Endothelial cell (in vitro differentiated cells): ENCODE results near the gene AOC1. TPM values are rescaled to one million over a fixed set of nuclear protein-coding genes. Genes with fewer than 3 reads are reported as not detected.

Experiments
- DNase-seq: peaks from one replicate; pipeline ENCODE4 v3.0.0; 2021; ENCODE audit warnings: low spot score
- H3K27ac Mint-ChIP-seq: one replicate; pipeline ENCODE4 v1.8.0; 2021; ENCODE audit warnings: mixed read lengths, inconsistent platforms; ENCODE audit not compliant: unreplicated experiment
- H3K27me3 Mint-ChIP-seq: one replicate; pipeline ENCODE4 v1.8.0; 2021; ENCODE audit warnings: mild to moderate bottlenecking, moderate library complexity, mixed read lengths, inconsistent platforms; ENCODE audit not compliant: unreplicated experiment
- H3K36me3 Mint-ChIP-seq: one replicate; pipeline ENCODE4 v1.8.0; 2021; ENCODE audit warnings: mild to moderate bottlenecking, low read depth, mixed read lengths, inconsistent platforms; ENCODE audit not compliant: unreplicated experiment
- H3K4me1 Mint-ChIP-seq: one replicate; pipeline ENCODE4 v1.8.0; 2021; ENCODE audit warnings: mild to moderate bottlenecking, mixed read lengths, inconsistent platforms; ENCODE audit not compliant: unreplicated experiment
- H3K4me3 Mint-ChIP-seq: one replicate; pipeline ENCODE4 v1.8.0; 2021; ENCODE audit warnings: mild to moderate bottlenecking, mixed read lengths, inconsistent platforms; ENCODE audit not compliant: unreplicated experiment
- H3K9me3 Mint-ChIP-seq: one replicate; pipeline ENCODE4 v1.8.0; 2021; ENCODE audit warnings: mixed read lengths, inconsistent platforms; ENCODE audit not compliant: unreplicated experiment
- total RNA-seq: library from RNA; stranded (reverse); fragmentation: NEBNext Ultra II Directional; extraction: Animal tissue kit (Norgen Biotek cat#: 25700); gene quantifications from one replicate; pipeline ENCODE4 v1.2.1, GENCODE V29; 2021; ENCODE audit not compliant: unreplicated experiment
- TF ChIP-seq, protein P1 (sequence below): fragments of 200-600 bp; sonication (generic); IDR thresholded peaks from one replicate; pipeline ENCODE4 v1.5.0; 2021; ENCODE audit warnings: antibody characterized with exemption; ENCODE audit not compliant: unreplicated experiment

Gene AOC1
- total RNA-seq, 1 donor from 2014 or later, result 0.41 TPM

DNA sequence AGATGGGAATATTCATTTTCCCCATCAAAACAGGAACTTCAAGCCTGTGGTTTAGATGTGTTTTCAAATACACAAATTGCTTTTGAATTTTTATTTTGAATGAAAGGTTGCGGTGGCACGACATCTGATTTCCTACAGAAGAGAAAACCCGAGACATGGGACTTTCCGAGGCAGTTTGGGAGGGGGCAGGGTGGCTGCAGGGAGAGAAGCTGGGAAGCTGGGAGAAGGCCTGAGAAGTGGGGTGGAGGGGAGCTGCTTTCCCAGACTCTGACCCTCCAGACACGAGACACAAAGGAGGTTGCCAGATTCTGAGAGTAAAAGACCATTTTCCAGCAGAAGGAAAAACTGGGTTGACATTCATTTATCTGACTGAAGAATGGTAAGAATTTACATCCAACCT is 32.2 kb upstream of the AOC1 start:
- no peaks in the 10 kb centered on the region for H3K4me1 Mint-ChIP-seq
- no peak for DNase-seq
- H3K27me3 Mint-ChIP-seq, result peaks cover 1% of the 10 kb centered on the region
- H3K36me3 Mint-ChIP-seq, result no peaks in the 10 kb centered on the region
- H3K9me3 Mint-ChIP-seq, result no peaks in the 10 kb centered on the region
- no peak overlapping the region for H3K27ac Mint-ChIP-seq
- TF ChIP-seq, protein P1, sequence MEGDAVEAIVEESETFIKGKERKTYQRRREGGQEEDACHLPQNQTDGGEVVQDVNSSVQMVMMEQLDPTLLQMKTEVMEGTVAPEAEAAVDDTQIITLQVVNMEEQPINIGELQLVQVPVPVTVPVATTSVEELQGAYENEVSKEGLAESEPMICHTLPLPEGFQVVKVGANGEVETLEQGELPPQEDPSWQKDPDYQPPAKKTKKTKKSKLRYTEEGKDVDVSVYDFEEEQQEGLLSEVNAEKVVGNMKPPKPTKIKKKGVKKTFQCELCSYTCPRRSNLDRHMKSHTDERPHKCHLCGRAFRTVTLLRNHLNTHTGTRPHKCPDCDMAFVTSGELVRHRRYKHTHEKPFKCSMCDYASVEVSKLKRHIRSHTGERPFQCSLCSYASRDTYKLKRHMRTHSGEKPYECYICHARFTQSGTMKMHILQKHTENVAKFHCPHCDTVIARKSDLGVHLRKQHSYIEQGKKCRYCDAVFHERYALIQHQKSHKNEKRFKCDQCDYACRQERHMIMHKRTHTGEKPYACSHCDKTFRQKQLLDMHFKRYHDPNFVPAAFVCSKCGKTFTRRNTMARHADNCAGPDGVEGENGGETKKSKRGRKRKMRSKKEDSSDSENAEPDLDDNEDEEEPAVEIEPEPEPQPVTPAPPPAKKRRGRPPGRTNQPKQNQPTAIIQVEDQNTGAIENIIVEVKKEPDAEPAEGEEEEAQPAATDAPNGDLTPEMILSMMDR, result no peak
- no peak overlapping the region for H3K4me3 Mint-ChIP-seq

DNA sequence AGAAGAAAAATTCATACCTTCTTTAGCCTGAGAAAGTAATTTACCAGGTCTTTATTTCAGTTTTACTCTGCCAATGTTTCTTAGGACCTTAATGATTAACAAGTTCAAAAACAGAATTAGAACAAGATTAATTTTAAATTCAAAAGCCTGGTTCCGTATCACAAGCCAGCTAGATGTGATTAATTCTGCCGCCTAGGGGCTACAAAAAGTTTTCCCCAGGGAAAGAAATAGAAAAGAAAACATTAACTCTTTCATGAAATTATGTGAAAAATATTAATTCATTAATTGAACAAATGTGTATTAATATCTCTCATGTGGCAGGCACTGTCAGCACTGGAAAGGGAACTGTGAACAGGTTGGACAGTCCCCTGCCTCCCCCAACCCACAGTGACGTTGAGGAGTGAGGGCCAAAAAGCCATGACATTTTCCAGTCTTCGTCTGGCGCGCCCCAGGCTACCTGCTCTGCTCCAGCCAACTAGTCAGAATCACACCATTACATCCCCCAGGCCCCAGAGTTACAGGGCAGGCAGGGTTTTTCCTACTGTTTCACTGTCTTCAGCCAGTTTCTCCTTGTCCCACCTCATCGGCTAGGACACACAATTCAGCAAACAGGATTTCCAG is 31.6 kb upstream of the AOC1 start:
- Mint-ChIP-seq H3K9me3 (no peaks in the 10 kb centered on the region), H3K36me3 (peaks cover 1% of the 10 kb centered on the region), H3K27ac (no peak overlapping the region), H3K4me1 (no peaks in the 10 kb centered on the region), H3K4me3 (no peak overlapping the region), H3K27me3 (peaks cover 1% of the 10 kb centered on the region)
- DNase-seq, result no peak
- TF ChIP-seq, protein P1, result no peak

DNA sequence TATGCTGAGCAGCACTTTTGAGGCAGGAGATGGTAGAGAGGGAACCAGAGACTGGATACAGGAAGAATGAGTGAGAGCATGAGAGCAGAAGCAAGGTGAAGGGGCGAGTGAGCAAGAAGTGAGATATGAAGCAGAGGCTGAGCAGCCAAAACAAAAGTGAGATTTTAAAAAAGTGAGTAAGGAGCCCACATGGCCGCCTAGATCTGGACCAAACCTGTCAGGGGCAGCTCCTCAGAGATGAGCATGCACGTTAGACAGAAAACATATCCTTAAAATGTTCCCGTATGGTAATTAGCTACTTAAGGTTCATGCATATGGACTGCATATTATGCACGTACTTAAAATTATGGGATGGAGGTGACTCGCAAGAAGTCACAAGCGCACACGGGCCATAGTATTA is 29.3 kb upstream of the AOC1 start:
- Mint-ChIP-seq H3K36me3 (peaks cover 4% of the 10 kb centered on the region), H3K27me3 (peaks cover 4% of the 10 kb centered on the region), H3K4me1 (peaks cover 5% of the 10 kb centered on the region), H3K9me3 (no peaks in the 10 kb centered on the region), H3K4me3 (no peak overlapping the region), H3K27ac (no peak overlapping the region)
- no peak for DNase-seq
- TF ChIP-seq, protein P1, result no peak

DNA sequence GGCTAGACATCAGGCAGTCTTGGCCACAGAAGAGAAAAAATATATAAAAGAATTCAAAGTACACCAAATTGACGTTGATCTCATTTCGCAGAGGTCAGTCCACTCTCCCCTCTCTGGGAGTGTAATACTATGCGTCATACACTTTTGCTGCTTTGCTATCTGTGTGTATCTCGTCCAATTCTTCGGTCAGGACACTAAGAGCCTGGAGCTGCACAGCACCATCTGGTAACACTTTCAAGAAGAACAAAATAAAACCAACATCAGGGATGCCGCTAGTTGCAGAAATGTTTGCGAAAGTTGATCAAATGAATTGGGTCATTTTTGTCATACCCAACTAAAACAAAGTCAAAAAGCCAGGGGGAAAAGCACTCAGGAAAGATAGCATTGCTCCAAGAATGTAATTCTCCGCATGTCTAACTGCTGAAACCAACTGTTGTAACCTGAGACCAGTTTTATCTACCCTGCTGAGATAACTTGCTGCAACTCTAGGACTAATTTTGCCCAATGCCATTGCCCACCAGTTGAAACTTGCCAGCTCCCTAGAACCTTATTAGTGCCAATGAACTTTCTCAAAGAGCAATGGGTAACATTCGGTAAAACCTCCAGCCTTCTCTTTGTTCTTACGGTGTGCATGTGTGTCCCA is 28.7 kb upstream of the AOC1 start:
- Mint-ChIP-seq H3K4me3 (no peak overlapping the region), H3K27me3 (peaks cover 4% of the 10 kb centered on the region), H3K27ac (no peak overlapping the region), H3K4me1 (peaks cover 5% of the 10 kb centered on the region), H3K9me3 (no peaks in the 10 kb centered on the region), H3K36me3 (peaks cover 4% of the 10 kb centered on the region)
- TF ChIP-seq, protein P1, result no peak
- DNase-seq, result no peak
